ENCODE results near the gene MTRF1L. TPM values are rescaled to one million over a fixed set of nuclear protein-coding genes. Genes with fewer than 3 reads are reported as not detected.
"Not testable (repeated sequence)": the region's sequence is repeated elsewhere in the genome, so short reads cannot be mapped to it uniquely, and the experiment has no call there.

The MTRF1L gene
- total and polyA plus RNA-seq, 2 donors (not counting 1 experiment from before 2014, with no cell fraction given), result 9.8 to 24.0 TPM

- peaks cover 3 to 11% of the 10 kb centered on the region in 2 experiments for H3K36me3 ChIP-seq (replicated peaks in 1 of 2; ENCODE audit: control extremely low read depth in 1 of 2, control insufficient read depth in 1 of 2, extremely low read depth in 1 of 2, insufficient read depth in 2 of 2, low read length in 1 of 2)
- H3K27me3 ChIP-seq (replicated peaks in 1 of 4; ENCODE audit: control extremely low read depth in 1 of 4, control insufficient read depth in 3 of 4, insufficient read depth in 4 of 4, low read length in 3 of 4), result no peaks in the 10 kb centered on the region
- H3K9ac ChIP-seq (ENCODE audit: low read length), result no peak overlapping the region
- H3K4me3 ChIP-seq (ENCODE audit: control extremely low read depth in 1 of 5, extremely low read depth in 1 of 5, insufficient read depth in 1 of 5, low read depth in 2 of 5, low read length in 4 of 5), result no peak overlapping the region
- ChIA-PET CTCF (interaction anchor here (1.6 kb wide), 1 partner anchor 9 kb away, joined by 3 read pairs; no protein-coding TSS in a partner anchor), POLR2A (no interaction called here)
- peaks cover 10% of the 10 kb centered on the region for H4K20me1 ChIP-seq (ENCODE audit: control insufficient read depth, insufficient read depth, low read length, poor library complexity, severe bottlenecking)
- H3K27me3 Mint-ChIP-seq, result no peaks in the 10 kb centered on the region
- WGBS (ENCODE audit: insufficient coverage), result no CpG with 5 or more reads among the region's 2 CpGs
- no peak overlapping the region for H3K27ac Mint-ChIP-seq
- H3K79me2 ChIP-seq (ENCODE audit: control insufficient read depth, insufficient read depth, low read length), result peaks cover 47% of the 10 kb centered on the region
- H3K4me2 ChIP-seq (replicated peaks; ENCODE audit: low read depth, low read length, poor library complexity, severe bottlenecking), result no peak overlapping the region
- no peak for ATAC-seq (ENCODE audit: low read depth)
- peaks cover 19 to 21% of the 10 kb centered on the region in 2 donors for H3K4me1 ChIP-seq (ENCODE audit: control insufficient read depth in 2 of 2, insufficient read depth in 2 of 2, low read length in 2 of 2)
- no peaks in the 10 kb centered on the region for H3K9me3 ChIP-seq (ENCODE audit: control extremely low read depth in 1 of 3, control insufficient read depth in 2 of 3, insufficient read depth in 1 of 3, low read length in 2 of 3)
- H2AFZ ChIP-seq (ENCODE audit: insufficient read depth, low read depth, low read length, poor library complexity, severe bottlenecking), result no peak overlapping the region
- no peaks in the 10 kb centered on the region for H3K9me3 Mint-ChIP-seq (ENCODE audit: insufficient read depth)
- TF ChIP-seq EZH2 (IDR thresholded peaks at IDR 0.05; ENCODE audit: borderline replicate concordance, insufficient read depth, low read depth, low read length, poor library complexity, severe bottlenecking) (no peak), CTCF (IDR thresholded peaks at IDR 0.05) (no peak)
- intact Hi-C loops (cut with micrococcal nuclease), result no loop called here
- peak overlapping the region in 1 of 2 donors; percentile 59 for H3K27ac ChIP-seq (ENCODE audit: low read length in 2 of 2)
- H3K4me3 Mint-ChIP-seq, result no peak overlapping the region
- peaks cover 21% of the 10 kb centered on the region for H3K4me1 Mint-ChIP-seq
- no peak for DNase-seq
Observed at GRCh38 chr6:152986978-152987377, 15.5 kb downstream of the MTRF1L start.

GRCh38 chr6:152985300-152985699, 17.2 kb downstream of the MTRF1L start:
- H3K27me3 Mint-ChIP-seq; H3K36me3 ChIP-seq (replicated peaks in 1 of 2; ENCODE audit: control extremely low read depth in 1 of 2, control insufficient read depth in 1 of 2, extremely low read depth in 1 of 2, insufficient read depth in 2 of 2, low read length in 1 of 2); H3K9me3 Mint-ChIP-seq (ENCODE audit: insufficient read depth); ATAC-seq (ENCODE audit: low read depth); H3K9me3 ChIP-seq (ENCODE audit: control extremely low read depth in 1 of 3, control insufficient read depth in 2 of 3, insufficient read depth in 1 of 3, low read length in 2 of 3); H3K27ac ChIP-seq (ENCODE audit: low read length in 2 of 2); intact Hi-C loops (cut with micrococcal nuclease); H3K9ac ChIP-seq (ENCODE audit: low read length); DNase-seq; H3K27me3 ChIP-seq (replicated peaks in 1 of 4; ENCODE audit: control extremely low read depth in 1 of 4, control insufficient read depth in 3 of 4, insufficient read depth in 4 of 4, low read length in 3 of 4); POLR2A ChIA-PET; H3K4me3 ChIP-seq (ENCODE audit: control extremely low read depth in 1 of 5, extremely low read depth in 1 of 5, insufficient read depth in 1 of 5, low read depth in 2 of 5, low read length in 4 of 5); H3K4me2 ChIP-seq (replicated peaks; ENCODE audit: low read depth, low read length, poor library complexity, severe bottlenecking): not testable (repeated sequence)
- peaks cover 22% of the 10 kb centered on the region for H4K20me1 ChIP-seq (ENCODE audit: control insufficient read depth, insufficient read depth, low read length, poor library complexity, severe bottlenecking)
- H3K4me1 ChIP-seq (ENCODE audit: control insufficient read depth in 2 of 2, insufficient read depth in 2 of 2, low read length in 2 of 2), result peaks cover 22 to 32% of the 10 kb centered on the region in 2 donors
- H3K27ac Mint-ChIP-seq, result peak overlapping the region; percentile 50
- peaks cover 59% of the 10 kb centered on the region for H3K79me2 ChIP-seq (ENCODE audit: control insufficient read depth, insufficient read depth, low read length)
- H2AFZ ChIP-seq (ENCODE audit: insufficient read depth, low read depth, low read length, poor library complexity, severe bottlenecking), result peak overlapping the region; percentile 84
- WGBS (ENCODE audit: insufficient coverage), result 78% methylated on average over 6 of the region's 11 CpGs
- H3K4me3 Mint-ChIP-seq, result peak overlapping the region; percentile 26
- CTCF ChIA-PET, result interaction anchor here (0.7 to 1.8 kb wide), 2 partner anchors 15 to 39 kb away, joined by 4 read pairs; no protein-coding TSS in a partner anchor
- H3K4me1 Mint-ChIP-seq, result peaks cover 33% of the 10 kb centered on the region

Measured in B cell (primary cell).